Smooth muscle cell (in vitro differentiated cells): ENCODE data around the gene ZXDC. TPM values are rescaled to one million over a fixed set of nuclear protein-coding genes. Genes with fewer than 3 reads are reported as not detected.
A peak's percentile ranks its signal among the peaks of the same experiment; 100 is the strongest.

Experiments
- DNase-seq: peaks from one replicate; lab custom pipeline; 2025; ENCODE audit not compliant: unreplicated experiment; lab: John Stamatoyannopoulos, UW
- H2AFZ ChIP-seq: fragments of 200-600 bp; sonication (generic); 2 replicates; pipeline ENCODE4 v1.6.0; 2016; ENCODE audit warnings: antibody characterized with exemption, low read depth, mild to moderate bottlenecking
- H3F3A ChIP-seq: fragments of 200-600 bp; sonication (generic); 2 replicates; pipeline ENCODE4 v1.6.0; 2017; ENCODE audit warnings: antibody characterized with exemption, low read depth
- H3K27ac ChIP-seq: fragments of 200-600 bp; sonication (generic); 2 replicates; pipeline ENCODE4 v1.5.1; 2016; ENCODE audit warnings: low read depth, mild to moderate bottlenecking
- H3K27me3 ChIP-seq: fragments of 200-600 bp; sonication (generic); 2 replicates; pipeline ENCODE4 v1.6.1; 2016; ENCODE audit warnings: low read depth, mild to moderate bottlenecking
- H3K36me3 ChIP-seq: fragments of 200-600 bp; sonication (generic); 2 replicates; pipeline ENCODE4 v1.5.1; 2016; ENCODE audit warnings: low read depth
- H3K4me1 ChIP-seq: fragments of 200-600 bp; sonication (generic); 2 replicates; pipeline ENCODE4 v1.5.1; 2016; ENCODE audit warnings: low read depth
- H3K4me2 ChIP-seq: fragments of 200-600 bp; sonication (generic); 2 replicates; pipeline ENCODE4 v1.6.0; 2016; ENCODE audit warnings: mild to moderate bottlenecking
- H3K4me3 ChIP-seq: fragments of 200-600 bp; sonication (generic); 2 replicates; pipeline ENCODE4 v1.5.1; 2016; ENCODE audit warnings: mild to moderate bottlenecking
- H3K79me2 ChIP-seq: fragments of 200-600 bp; sonication (generic); 2 replicates; pipeline ENCODE4 v1.6.0; 2016; ENCODE audit warnings: low read depth, mild to moderate bottlenecking
- H3K9ac ChIP-seq: fragments of 200-600 bp; sonication (generic); 2 replicates; pipeline ENCODE4 v1.6.0; 2016; ENCODE audit warnings: low read depth
- H3K9me3 ChIP-seq: fragments of 200-600 bp; sonication (generic); replicated peaks from 2 replicates; pipeline ENCODE4 v1.5.1; 2016; ENCODE audit warnings: low read depth
- H4K20me1 ChIP-seq: fragments of 200-600 bp; sonication (generic); 2 replicates; pipeline ENCODE4 v1.6.0; 2016; ENCODE audit warnings: low read depth
- CTCF ChIP-seq: fragments of 200-600 bp; sonication (generic); IDR thresholded peaks from 2 replicates; pipeline ENCODE4 v1.5.1; 2017; ENCODE audit warnings: borderline replicate concordance, mild to moderate bottlenecking, antibody characterized with exemption; ENCODE audit not compliant: insufficient read depth, poor library complexity, severe bottlenecking
- WGBS: methylation state at CpG from one replicate; pipeline ENCODE4 v1.1.7; 2016; ENCODE audit warnings: low lambda C conversion rate; 5-methylcytosine and 5-hydroxymethylcytosine counted together
- polyA plus RNA-seq: library from polyadenylated mRNA; unstranded; fragments of >200 nt; fragmentation: Nextera tagmentation; extraction: Ambion mirVana; gene quantifications from 2 replicates; pipeline ENCODE4 v1.2.1, GENCODE V29; 2016
- total RNA-seq: library from RNA; depleted of rRNA; stranded (reverse); fragments of >200 nt; gene quantifications from 2 replicates; pipeline ENCODE4 v1.2.3, GENCODE V29; 2014

ZXDC gene
- total and polyA plus RNA-seq, 2 experiments from 2014 or later, result 9.2 to 20.4 TPM

- H4K20me1 ChIP-seq, result peaks cover 77% of the 10 kb centered on the region
- H3K36me3 ChIP-seq, result peaks cover 8% of the 10 kb centered on the region
- WGBS, result 46% methylated on average over 8 of the region's 8 CpGs
- no peak for DNase-seq
- peak overlapping the region; percentile 49 for H3K27ac ChIP-seq
- H3F3A ChIP-seq, result no peaks in the 10 kb centered on the region
- H2AFZ ChIP-seq, result no peak overlapping the region
- peaks cover 33% of the 10 kb centered on the region for H3K4me1 ChIP-seq
- H3K4me2 ChIP-seq, result peak overlapping the region; percentile 98
- peak overlapping the region; percentile 4 for H3K9ac ChIP-seq
- no peaks in the 10 kb centered on the region for H3K27me3 ChIP-seq
- peak overlapping the region; percentile 21 for H3K4me3 ChIP-seq
- H3K9me3 ChIP-seq, result no peaks in the 10 kb centered on the region
- no peak for TF ChIP-seq CTCF
- peaks cover 72% of the 10 kb centered on the region for H3K79me2 ChIP-seq
Measured at GRCh38 chr3:126472277-126473006, 3.2 kb downstream of the ZXDC start.

- peaks cover 97% of the 10 kb centered on the region for H4K20me1 ChIP-seq
- H3K27me3 ChIP-seq, result no peaks in the 10 kb centered on the region
- H3K4me1 ChIP-seq, result peaks cover 23% of the 10 kb centered on the region
- no peaks in the 10 kb centered on the region for H3K9me3 ChIP-seq
- TF ChIP-seq CTCF, result no peak
- H3K4me2 ChIP-seq, result no peak overlapping the region
- H2AFZ ChIP-seq, result no peak overlapping the region
- H3K36me3 ChIP-seq, result peaks cover 12% of the 10 kb centered on the region
- DNase-seq, result no peak
- no peaks in the 10 kb centered on the region for H3F3A ChIP-seq
- no peak overlapping the region for H3K9ac ChIP-seq
- no peak overlapping the region for H3K27ac ChIP-seq
- peaks cover 67% of the 10 kb centered on the region for H3K79me2 ChIP-seq
- H3K4me3 ChIP-seq, result no peak overlapping the region
- 94% methylated on average over 11 of the region's 11 CpGs for WGBS
Measured at GRCh38 chr3:126469479-126469878, 6.2 kb downstream of the ZXDC start.

GRCh38 chr3:126468028-126468891 is 7.4 kb downstream of the ZXDC start:
- Histone ChIP-seq H3K36me3 (peaks cover 12% of the 10 kb centered on the region), H3K4me2 (no peak overlapping the region), H3F3A (no peaks in the 10 kb centered on the region), H3K27me3 (no peaks in the 10 kb centered on the region), H3K9me3 (no peaks in the 10 kb centered on the region), H4K20me1 (peaks cover 96% of the 10 kb centered on the region), H3K27ac (no peak overlapping the region), H2AFZ (no peak overlapping the region), H3K79me2 (peaks cover 60% of the 10 kb centered on the region), H3K9ac (no peak overlapping the region), H3K4me1 (peaks cover 11% of the 10 kb centered on the region), H3K4me3 (no peak overlapping the region)
- TF ChIP-seq CTCF, result no peak
- 91% methylated on average over 13 of the region's 13 CpGs for WGBS
- no peak for DNase-seq
